GM21360 (cell line): ENCODE measurements around the gene GPR156.

Experiments used
- ATAC-seq: cut with Tn5 transposase; IDR thresholded peaks from one replicate; pipeline ENCODE4 v1.9.1; 2021; ENCODE audit warnings: mild to moderate bottlenecking, moderate library complexity; ENCODE audit not compliant: unreplicated experiment

Gene GPR156

GRCh38 chr3:120196812-120197211 is 88.2 kb downstream of the GPR156 start:
- no peak for ATAC-seq

- no peak for ATAC-seq
Measured at GRCh38 chr3:120196333-120196732, 88.7 kb downstream of the GPR156 start.

- no peak for ATAC-seq
Measured at GRCh38 chr3:120193554-120193953, 91.5 kb downstream of the GPR156 start.

- no peak for ATAC-seq
Measured at GRCh38 chr3:120192579-120192978, 92.4 kb downstream of the GPR156 start.

- no peak for ATAC-seq
Measured at GRCh38 chr3:120192159-120192558, 92.9 kb downstream of the GPR156 start.

GRCh38 chr3:120182613-120183511 is 102.2 kb downstream of the GPR156 start:
- ATAC-seq, result no peak

- no peak for ATAC-seq
Measured at GRCh38 chr3:120181632-120182031, 103.4 kb downstream of the GPR156 start.

GRCh38 chr3:120180731-120181412 is 104.2 kb downstream of the GPR156 start:
- ATAC-seq, result no peak

- no peak for ATAC-seq
Measured at GRCh38 chr3:120177707-120178306, 107.2 kb downstream of the GPR156 start.

GRCh38 chr3:120177151-120177550 is 107.9 kb downstream of the GPR156 start:
- ATAC-seq, result no peak

- ATAC-seq, result no peak
Measured at GRCh38 chr3:120174811-120175539, 110.0 kb downstream of the GPR156 start.

- ATAC-seq, result no peak
Measured at GRCh38 chr3:120173056-120173675, 111.9 kb downstream of the GPR156 start.

GRCh38 chr3:120172070-120172469 is 113.0 kb downstream of the GPR156 start:
- no peak for ATAC-seq

GRCh38 chr3:120171134-120171873 is 113.7 kb downstream of the GPR156 start:
- no peak for ATAC-seq

- ATAC-seq, result no peak
Measured at GRCh38 chr3:120170223-120170622, 114.8 kb downstream of the GPR156 start.

GRCh38 chr3:120169407-120169806 is 115.6 kb downstream of the GPR156 start:
- ATAC-seq, result no peak

- no peak for ATAC-seq
Measured at GRCh38 chr3:120168611-120169010, 116.4 kb downstream of the GPR156 start.

GRCh38 chr3:120168038-120168437 is 117.0 kb downstream of the GPR156 start:
- no peak for ATAC-seq

GRCh38 chr3:120167488-120167887 is 117.5 kb downstream of the GPR156 start:
- ATAC-seq, result no peak

GRCh38 chr3:120163816-120164215 is 121.2 kb downstream of the GPR156 start:
- no peak for ATAC-seq
